Measurements from ENCODE around the gene RTN4. TPM values are rescaled to one million over a fixed set of nuclear protein-coding genes. Genes with fewer than 3 reads are reported as not detected.

Gene RTN4
- polyA plus RNA-seq, 4 donors, result 98.1 to 291 (median 158) TPM

- DNase-seq (no peak), FAIRE-seq (no peak)
- H3K9me3 ChIP-seq (ENCODE audit: control insufficient read depth in 2 of 2, insufficient read depth in 1 of 2, low read depth in 1 of 2, low read length in 1 of 2), result no peaks in the 10 kb centered on the region
- 95 to 98% (median 97%) methylated on average over 4 of the region's 4 CpGs for WGBS, 3 donors
- no peak overlapping the region for H3K4me3 ChIP-seq (ENCODE audit: low read depth in 1 of 3, low read length in 3 of 3)
- H3K27me3 ChIP-seq (ENCODE audit: control insufficient read depth in 3 of 3, insufficient read depth in 3 of 3, low read length in 3 of 3), result no peaks in the 10 kb centered on the region
- H3K36me3 ChIP-seq (ENCODE audit: control insufficient read depth in 3 of 3, insufficient read depth in 2 of 3, low read depth in 1 of 3, low read length in 3 of 3), result no peaks in the 10 kb centered on the region
- no peaks in the 10 kb centered on the region for H3K4me1 ChIP-seq (ENCODE audit: control insufficient read depth in 3 of 3, insufficient read depth in 2 of 3, low read depth in 1 of 3, low read length in 2 of 3)
- H3K27ac ChIP-seq (ENCODE audit: low read depth in 1 of 3, low read length in 2 of 3), result no peak overlapping the region
These were observed 125.2 kb downstream of the RTN4 start for GRCh38 chr2:54925022-54925421.

- no peak for DNase-seq
- no peak for FAIRE-seq
- Histone ChIP-seq H3K27me3 (ENCODE audit: control insufficient read depth in 3 of 3, insufficient read depth in 3 of 3, low read length in 3 of 3) (no peaks in the 10 kb centered on the region), H3K9me3 (ENCODE audit: control insufficient read depth in 2 of 2, insufficient read depth in 1 of 2, low read depth in 1 of 2, low read length in 1 of 2) (no peaks in the 10 kb centered on the region), H3K36me3 (ENCODE audit: control insufficient read depth in 3 of 3, insufficient read depth in 2 of 3, low read depth in 1 of 3, low read length in 3 of 3) (no peaks in the 10 kb centered on the region), H3K4me1 (ENCODE audit: control insufficient read depth in 3 of 3, insufficient read depth in 2 of 3, low read depth in 1 of 3, low read length in 2 of 3) (no peaks in the 10 kb centered on the region), H3K27ac (ENCODE audit: low read depth in 1 of 3, low read length in 2 of 3) (no peak overlapping the region), H3K4me3 (ENCODE audit: low read depth in 1 of 3, low read length in 3 of 3) (no peak overlapping the region)
- 73 to 94% (median 93%) methylated on average over 1 of the region's 1 CpG for WGBS, 3 donors
These were observed 126.1 kb downstream of the RTN4 start for GRCh38 chr2:54924121-54924520.

Other genes starting within 250 kb of the RTN4 start
- 10 to 100 TPM in 1 of 4 donors, 1 to 10 TPM in 3; 3.2 to 16.2 (median 3.5) TPM for gene CLHC1, start 181.8 kb upstream of the RTN4 start, polyA plus RNA-seq
- gene RPS27A, start 182.2 kb upstream of the RTN4 start, polyA plus RNA-seq, result 1,000 to 10,000 TPM; 1,274 to 3,019 (median 2,371) TPM
- 10 to 100 TPM; 20.0 to 36.2 (median 33.1) TPM for gene MTIF2, start 218.8 kb upstream of the RTN4 start, polyA plus RNA-seq